HPDE6-E6E7 (cell line): Measurements from ENCODE around the gene ATG9A.

ENCODE experiments used
- DNase-seq: peaks from one replicate; pipeline ENCODE4 v3.0.0; 2011; ENCODE audit warnings: missing footprints; ENCODE audit errors: extremely low spot score

ATG9A gene

DNA sequence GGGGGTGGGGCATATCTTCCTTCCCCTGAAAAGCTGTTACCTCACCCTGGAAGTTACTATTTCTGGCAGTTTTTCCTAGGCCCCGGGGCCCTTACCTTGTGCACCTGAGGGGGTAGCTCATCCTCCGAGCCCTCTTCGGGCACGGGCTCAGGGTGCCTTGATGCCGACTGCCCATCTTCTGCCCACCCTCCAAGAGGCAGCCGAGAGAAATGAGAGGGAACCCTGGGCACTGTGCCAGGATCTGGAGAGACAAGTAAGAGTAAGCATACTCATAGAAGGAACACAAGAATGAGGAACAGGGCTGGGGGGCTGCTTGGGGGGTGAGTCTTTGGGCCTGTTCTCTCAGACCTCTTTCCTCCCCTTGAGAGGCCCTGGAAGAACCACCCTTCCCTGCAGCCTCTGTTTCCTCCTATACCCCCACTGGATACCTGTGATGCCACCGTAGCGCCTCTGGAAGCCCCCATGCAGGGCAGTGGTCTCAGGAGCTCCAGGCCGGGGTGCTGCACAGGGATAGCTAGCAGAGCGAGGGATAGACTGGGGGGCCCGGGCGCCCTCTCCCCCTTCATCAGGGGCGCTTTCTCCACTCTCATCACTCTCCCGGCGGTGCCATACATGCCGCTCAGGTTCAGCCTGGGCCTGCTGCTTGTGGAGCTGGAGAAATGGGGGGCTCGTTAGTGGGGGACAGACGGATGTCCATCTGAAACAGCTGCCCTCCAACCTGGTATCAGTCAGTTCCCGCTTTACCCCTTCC is 8.6 kb downstream of the ATG9A start:
- DNase-seq = no peak

DNA sequence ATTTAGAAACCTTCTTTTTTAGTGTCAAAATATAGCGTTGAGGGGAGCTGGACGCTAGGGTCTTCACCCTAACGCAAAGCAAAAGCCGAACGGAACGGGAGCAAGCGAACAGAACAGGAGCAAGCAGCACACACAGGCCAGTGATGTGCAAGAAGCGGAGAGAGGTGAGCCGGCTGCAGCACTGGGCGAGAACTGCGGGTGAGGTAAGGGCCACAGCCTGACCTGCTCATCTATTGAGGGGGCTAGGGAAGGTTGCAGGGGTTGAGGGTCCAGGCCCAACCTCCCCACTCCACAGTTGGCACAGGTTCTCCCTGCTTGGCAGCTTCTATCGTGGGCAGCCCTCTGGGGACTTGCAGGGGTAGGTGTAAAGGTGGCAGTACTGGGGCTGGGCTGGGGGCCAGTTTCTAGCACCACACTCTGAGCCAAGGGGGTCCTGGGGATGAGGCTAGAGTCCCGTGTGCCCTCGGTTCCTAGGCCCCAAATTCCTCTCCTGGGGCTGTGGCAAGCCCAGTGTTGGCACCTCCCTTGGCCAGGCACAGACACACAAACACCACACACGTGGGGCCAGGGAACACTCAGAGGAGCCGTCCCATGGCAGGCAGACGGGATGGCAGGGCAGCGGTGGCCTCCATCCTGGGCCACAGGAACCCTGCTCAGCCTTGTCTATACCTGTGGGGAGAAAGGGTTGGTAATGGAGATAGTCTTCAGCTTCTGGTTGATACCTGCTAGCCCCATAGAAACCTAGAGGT is 9.5 kb downstream of the ATG9A start:
- DNase-seq = no peak

DNA sequence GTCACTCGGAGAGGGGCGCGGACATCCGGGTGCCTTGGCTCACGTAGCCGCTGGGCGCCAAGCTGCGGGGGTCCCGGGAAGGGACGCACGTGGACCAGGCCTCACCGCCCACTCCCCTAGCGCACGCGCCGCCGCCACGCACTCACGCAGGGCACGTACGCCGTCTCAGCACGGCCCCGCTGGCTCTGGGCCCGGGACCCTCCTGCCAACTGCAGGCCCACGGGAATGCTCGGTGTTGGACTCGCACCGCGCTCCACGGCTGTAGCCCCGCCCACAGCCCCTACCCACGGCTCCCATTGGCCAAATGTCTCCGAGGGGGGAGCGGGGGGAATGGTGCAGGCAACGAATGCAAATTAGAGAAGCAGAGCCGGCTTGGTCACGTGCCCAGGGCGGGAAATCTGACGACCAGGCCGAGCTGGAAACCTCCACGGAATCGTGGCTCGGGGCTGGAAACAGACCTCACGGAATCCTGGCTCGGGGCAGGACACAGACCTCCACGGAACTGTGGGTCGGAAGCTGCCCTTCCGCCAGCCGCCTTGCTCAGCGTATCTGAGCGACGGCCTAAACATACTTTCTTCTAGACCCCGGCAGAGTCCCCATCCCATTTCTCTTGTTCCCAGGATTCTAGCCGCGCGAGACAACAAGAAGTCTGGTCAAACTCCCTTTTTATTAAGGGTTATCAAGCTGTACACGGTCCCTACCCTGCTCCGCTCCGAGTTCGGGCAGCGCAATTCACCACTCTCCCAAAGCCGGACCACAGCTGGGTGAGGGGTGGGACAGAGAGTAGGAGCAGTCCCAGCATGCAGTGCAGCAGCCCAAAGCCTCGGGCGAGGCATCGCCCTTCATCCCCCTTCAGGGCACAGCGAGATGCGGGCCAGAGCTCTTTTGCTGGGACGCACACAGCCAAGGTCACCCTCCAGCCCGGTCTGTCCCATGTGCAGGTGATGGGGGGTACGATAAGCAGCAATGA is 10.4 kb downstream of the ATG9A start, which contains the start of gene ABCB6:
Gene ABCB6 (minus strand): TSS at position 227 of the 970 bp plus-strand sequence. CDS start 285 bp downstream, outside the sequence.
- DNase-seq = peak; percentile 91

DNA sequence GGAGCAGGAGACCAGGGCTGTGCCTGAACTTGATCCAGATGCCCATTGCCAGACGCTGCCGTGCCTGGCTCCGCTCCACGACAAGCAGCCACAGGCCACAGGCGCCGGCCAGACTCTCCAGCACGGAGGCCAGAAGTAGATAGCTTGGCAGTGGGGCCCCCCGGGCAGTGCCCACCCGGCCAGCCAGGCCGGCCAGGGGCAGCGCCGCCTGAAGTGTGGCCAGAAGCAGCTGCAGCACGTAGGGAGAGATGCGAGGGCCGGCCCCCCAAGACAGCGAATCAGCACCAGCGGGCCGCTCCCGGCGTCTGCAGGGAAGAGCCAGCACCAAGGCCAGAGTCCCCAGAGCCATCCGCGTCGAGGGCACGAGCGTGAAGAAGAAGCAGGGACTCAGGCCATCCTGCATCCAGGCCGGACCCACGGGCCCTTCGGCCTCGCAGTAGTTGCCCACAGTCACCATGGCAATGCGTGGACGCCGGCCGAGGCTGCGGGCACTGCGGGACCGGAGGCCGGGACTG is 11.2 kb downstream of the ATG9A start:
- peak; percentile 58 for DNase-seq

DNA sequence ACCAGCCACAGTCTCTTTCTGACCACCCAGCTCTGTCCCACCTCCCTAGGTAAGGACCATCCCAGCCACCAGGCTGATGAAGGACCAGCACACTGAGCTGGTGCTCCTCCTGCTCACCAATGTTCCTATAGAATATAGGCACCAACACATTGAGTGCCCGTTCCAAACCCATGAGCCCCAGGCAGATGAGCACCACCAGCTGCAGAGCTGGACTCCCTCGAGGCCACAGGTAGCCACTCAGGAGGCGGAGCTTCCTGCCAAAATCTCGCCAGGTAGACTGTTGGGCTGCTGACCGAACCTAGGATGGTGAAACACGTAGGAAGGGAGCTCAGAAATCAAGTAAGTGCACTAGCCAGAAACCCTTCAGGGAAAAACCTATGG is 12.9 kb downstream of the ATG9A start:
- no peak for DNase-seq

DNA sequence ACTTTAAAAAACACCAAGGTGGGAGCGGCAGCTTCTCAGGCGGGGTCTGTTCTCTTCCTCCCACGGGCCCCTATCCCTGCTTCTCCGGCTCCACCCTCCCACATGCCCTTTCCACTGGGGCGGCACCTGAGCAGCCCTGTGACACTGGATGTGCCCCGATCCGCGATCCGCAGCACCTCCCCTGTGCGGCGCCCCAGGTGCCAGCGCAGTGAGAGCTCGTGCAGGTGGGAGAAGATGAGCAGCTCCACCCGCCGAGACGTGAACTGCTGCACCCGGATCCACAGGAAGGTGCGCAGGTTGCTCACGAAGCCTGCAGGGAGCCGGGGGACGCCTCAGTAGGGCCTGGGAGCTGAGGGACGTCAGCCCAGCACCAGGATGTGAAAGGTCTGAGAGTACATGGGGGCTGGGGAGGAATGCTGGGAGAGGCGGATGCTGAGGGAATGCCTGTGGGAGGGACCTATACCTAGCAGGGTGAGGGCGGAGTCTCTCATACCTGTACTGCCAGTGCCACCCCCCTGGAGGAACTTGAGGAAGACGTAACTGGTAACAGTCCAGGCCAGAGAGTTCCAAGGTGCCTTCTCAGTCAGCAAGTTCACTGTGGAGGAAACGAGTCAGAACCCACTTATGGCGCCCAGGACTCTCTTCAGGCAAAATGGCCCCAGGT is 13.4 kb downstream of the ATG9A start:
- no peak for DNase-seq

DNA sequence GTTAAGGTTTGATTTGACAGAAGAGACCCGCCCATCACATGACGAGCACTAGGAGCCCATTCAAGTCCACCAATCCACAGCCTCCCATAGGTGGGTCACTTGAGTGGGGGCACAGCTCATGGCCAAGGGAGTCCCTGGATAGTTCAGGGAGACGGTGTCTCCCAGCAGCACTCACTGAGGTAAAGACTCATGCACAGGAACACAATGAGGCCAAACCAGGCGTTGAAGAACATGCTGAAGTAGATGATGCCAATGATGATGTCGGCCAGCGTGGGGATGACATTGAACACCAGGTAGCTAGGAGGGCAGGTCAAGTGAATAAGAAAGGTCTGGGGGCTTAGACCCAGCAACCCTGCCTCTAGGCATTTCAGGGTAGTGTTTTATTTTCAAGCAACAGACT is 14.7 kb downstream of the ATG9A start:
- no peak for DNase-seq

DNA sequence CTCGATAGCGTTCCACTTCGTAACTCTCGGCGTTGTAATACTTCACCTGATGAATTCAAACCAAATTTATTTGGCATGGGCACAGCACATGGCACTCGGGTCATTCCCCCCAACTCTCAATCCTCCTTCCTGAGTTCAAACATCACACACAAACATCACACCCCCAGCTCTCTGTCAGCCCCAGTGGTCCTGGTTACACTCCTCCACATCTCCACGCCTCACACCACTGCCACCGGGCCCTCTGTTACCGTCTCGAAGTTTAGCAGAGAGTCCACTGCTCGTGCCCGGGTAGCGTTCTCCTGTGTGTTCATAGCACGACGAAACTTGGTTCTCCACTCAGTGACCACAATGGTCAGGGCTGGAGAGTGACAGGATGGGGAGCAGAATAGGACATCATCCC is 15.3 kb downstream of the ATG9A start:
- no peak for DNase-seq

DNA sequence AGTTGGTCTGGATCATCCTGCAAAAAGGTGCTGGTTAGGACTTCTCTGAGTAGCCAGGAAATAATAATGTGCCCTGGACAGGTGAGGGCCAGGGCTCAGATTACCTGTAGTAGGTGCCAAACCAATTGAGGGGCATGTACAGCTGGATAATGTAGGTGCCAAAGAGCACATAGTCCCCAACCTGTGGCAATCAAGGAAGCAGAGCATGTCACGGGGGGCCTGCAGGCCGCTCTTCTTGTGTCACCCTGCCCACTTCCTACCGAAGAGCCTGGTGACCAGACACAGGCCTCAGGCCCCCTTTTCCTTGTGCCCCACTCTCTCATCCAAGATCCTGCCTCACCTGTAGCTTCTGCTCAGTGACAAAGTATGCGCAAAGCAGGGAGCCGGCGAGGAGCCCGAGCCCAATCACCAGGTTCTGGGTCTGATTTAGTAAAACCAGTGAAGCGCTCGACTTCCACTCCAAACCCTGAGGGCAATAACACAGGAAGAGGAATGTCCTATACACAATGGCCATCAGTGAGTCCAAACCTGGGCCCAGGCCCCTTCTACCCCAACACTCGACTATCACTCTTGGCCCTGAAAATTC is 15.9 kb downstream of the ATG9A start:
- DNase-seq = no peak

DNA sequence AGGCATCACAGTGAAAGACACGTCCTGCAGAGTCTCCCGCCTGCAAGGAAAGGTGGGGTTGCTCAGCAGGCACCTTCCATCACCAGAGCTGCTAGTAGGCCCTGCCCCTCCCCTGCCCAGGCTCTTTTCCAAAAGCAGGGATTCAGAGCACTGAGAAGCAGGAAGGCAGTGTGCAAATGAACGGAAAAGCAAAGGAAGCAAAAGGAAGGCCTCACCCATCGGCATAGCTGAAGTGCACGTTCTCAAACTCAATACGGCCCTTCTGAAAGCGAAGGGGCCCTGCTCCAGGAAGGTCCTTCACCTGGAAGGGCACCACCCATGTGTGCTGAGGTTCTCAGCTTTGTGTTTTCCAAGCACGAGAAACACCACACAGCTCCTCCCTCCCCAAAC is 16.4 kb downstream of the ATG9A start:
- DNase-seq = no peak

DNA sequence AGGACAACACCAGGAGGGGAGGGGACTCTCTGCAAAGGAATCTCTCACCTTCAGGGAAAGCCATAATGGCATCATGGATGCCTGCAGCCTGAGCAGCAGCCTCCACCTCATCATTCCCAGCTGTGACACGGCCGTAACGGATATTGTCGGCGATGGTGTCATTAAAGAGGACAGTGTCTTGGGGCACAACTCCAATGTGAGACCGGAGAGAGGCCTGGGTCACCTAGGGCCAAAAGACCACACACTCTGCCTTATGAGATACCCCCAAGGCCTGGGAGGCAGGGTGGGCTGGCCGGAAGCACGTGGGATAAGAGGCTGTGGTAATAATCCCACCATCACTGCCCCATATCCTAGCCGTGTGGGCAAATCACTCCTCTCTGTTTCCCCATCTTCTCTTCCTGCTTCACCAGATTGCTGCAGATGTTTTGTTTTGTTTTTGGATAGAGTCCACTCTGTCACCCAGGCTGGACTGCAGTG is 18.5 kb downstream of the ATG9A start:
- no peak for DNase-seq

DNA sequence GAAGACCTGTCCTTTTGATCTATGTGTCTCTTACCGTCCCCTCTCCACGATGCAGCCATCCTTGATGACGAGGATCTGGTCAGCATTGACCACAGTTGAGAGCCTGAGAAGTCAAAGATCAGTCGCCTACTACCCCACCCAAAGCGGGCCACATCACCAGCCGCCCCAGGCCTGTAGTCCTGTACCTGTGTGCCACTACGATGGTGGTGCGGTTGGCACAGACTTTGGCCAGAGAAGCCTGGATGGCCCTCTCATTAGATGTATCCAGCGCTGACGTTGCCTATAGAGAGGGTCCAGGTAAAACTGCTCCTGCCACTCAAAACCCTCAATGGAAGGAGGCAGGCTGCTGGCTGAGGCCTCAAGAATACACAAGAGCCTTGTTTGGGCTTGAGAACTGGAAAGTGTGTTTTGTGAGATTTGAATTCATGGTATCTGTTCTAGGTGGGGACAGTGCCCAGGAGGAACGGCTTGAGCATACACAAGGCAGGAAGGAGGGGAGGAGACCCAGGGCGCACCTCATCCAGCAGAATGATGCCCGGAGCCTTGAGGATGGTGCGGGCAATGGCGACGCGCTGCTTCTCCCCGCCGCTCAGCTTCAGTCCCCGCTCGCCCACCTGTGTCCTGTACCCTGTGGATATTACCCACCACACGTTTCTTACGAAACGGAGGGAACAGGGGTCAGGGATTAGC is 19.1 kb downstream of the ATG9A start:
- DNase-seq = no peak

DNA sequence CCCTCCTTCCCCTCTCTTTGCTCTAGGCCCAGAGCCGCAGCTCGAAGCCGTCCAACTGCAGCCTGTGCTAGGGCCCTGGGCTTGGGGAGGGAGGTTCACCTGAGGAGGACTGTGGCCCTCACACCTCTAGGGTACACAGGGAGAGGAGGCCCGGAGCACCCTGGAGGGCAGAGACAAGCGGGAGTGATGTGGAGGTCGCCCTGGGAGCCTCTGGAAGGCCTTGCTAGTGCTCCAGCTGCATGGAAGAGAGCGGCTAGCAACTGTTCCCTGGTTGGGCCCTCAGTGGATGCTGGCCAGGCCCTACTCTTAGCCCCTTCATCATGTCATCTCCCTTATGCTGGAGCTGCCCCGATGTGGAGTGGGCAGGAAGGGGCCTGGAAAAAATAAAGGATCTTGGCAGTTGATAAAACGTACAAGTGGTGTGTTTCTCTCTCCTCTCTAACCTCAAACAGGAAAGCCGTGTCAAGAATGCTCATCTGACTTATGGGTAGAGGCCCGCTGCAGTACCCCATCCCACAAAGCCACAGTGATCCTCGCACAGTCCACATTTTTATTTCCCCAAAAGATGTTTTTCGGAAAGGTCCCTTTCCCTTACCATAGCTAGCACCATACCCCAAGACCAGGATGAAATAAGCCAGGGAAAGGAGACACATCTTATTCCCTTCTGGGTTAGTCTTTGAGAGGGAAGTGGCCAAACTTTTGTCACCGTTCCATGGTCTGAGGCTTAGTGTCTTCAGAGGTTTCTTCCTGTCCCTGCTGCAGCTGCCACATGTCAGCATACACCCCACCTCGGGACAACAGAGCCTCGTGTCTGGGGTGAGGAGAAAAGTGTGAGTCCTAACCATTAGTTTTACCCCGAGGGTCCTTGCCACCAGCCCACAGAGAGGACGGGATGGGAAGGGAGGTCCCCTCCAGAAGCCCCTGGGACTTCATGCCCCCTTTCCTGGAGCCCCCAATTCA is 19.9 kb downstream of the ATG9A start:
- DNase-seq = no peak

DNA sequence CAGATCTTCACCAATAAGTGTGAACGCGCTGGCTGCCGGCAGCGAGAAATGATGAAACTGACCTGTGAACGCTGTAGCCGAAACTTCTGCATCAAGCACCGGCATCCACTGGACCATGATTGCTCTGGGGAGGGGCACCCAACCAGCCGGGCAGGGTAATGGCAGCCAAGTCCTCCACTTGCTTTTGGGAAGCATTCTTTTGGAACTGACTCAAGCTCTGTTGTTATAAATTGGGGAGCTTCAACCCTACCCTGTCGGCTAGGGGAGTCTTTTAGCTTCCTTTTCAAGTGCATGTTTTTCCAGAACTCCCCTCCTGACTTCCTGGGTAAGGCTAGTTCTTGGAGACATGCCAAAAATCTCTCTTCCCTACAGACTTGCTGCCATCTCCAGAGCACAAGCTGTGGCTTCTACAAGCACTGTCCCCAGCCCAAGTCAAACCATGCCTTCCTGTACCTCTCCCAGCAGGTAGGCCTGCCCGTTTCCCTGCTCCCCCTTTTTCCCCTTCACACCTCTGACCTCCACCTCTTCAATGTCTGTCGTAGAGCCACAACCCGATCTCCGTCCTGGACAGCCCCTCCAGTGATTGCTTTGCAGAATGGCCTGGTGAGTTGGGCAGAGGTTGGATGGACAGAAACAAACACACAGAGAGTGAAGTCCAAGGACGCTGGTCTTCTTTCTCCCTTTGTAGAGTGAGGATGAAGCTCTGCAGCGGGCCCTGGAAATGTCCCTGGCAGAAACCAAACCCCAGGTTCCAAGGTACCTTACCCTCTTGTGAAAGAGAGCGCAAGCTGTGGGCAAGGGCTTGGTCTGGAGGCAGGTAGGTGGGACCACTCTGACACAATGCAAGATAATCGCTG is 21.3 kb downstream of the ATG9A start:
- no peak for DNase-seq

DNA sequence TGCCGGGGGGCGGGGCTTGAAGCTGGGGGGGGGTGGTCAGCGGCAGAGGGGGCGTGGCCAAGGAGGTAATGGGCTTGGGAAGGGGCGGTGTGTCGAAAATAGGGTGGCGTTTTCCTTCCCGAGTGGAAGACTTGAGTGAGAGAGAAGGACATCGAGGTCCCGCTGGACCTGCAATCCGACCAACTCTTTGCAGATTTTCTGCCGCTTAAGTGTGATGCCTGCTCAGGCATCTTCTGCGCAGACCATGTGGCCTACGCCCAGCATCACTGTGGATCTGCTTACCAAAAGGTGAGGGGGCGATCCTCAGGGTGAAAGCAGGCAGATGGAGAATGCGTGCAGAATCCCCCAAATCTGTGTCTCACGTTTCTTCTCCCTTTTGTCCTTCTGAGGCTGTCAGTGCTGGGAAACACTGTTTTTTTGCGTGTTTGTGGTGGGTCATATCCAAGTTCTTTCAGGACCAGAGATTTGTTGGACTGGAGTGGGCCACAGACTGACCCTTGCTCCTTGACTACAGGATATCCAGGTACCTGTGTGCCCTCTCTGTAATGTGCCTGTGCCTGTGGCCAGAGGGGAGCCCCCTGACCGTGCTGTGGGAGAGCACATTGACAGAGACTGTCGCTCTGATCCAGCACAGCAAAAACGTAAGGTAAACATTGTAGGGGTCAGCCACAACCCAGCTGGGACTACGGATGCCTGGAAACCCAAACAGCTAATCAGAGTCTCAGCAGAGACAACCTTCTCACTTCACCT is 22.1 kb downstream of the ATG9A start:
- DNase-seq = no peak

DNA sequence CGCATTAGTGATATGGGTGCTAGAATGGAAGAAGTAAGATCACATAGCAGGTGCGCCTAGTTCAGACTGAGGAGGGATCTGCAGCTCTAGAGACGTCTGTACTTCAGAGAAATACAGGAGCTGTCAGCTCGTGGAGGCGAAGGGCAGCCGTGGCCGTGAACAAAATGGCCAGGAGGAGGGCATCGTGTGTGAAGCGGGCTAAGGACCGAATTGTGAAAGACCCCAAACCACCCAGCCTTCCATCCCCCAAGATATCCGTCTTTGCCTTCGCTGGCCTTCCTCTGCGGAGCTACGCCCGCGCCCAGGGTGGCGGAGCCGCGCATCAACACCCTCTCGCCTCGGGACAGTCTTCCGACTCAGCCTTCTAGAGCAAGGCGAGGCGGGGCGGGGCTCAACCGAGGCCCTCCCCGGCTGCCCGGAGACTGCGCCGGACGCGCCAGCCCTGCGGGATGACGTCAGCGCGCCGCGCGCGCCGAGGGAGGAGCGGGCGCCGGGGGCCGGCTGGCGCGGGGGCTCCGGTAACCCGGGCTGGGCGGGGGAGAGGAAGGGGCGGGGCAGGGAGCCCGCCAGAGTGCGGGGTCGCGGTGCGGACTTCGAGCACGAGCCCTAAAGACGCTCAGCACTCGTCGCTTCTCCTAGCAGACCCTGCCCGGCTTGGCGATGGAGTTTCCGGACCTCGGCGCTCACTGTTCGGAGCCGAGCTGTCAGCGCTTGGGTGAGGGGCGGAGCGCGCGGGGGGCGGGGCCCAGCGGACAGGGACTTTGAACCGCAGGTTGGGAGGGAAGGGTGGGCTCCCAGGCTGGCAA is 22.9 kb downstream of the ATG9A start, which contains the start of gene ZFAND2B:
Gene ZFAND2B (plus strand): TSS at position 455 of the 806 bp plus-strand sequence. CDS start 206 bp downstream, at position 661.
- DNase-seq = peak; percentile 98
